ENCODE results near the gene ITGBL1.

DNA sequence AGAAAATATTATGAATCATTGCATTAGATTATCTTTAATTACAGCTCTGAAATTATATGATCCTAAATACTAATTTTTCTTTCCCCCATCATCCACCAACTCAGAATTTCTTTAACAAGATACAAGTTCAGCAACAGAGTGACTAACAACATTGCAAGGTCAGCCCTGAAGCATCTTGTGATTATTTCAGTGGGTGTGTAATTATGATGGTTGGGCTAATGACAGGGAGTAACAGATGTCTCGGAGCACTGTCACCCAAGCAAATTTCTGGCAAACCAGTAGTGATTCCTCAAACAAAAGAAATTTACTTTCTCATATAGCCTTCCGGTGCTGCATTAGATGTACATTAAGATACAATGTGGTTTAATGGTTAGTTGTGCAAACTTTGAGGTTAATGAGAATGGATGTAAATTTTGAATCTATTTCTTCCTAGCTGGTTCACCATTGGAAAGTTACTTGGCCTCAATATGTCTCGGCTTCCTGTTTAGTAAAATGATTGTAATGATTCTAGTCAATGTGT, 238.9 kb downstream of the ITGBL1 start:
- TF ChIP-seq, protein P1, sequence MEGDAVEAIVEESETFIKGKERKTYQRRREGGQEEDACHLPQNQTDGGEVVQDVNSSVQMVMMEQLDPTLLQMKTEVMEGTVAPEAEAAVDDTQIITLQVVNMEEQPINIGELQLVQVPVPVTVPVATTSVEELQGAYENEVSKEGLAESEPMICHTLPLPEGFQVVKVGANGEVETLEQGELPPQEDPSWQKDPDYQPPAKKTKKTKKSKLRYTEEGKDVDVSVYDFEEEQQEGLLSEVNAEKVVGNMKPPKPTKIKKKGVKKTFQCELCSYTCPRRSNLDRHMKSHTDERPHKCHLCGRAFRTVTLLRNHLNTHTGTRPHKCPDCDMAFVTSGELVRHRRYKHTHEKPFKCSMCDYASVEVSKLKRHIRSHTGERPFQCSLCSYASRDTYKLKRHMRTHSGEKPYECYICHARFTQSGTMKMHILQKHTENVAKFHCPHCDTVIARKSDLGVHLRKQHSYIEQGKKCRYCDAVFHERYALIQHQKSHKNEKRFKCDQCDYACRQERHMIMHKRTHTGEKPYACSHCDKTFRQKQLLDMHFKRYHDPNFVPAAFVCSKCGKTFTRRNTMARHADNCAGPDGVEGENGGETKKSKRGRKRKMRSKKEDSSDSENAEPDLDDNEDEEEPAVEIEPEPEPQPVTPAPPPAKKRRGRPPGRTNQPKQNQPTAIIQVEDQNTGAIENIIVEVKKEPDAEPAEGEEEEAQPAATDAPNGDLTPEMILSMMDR (IDR thresholded peaks at IDR 0.05), result no peak
- TF ChIP-seq, protein P2, sequence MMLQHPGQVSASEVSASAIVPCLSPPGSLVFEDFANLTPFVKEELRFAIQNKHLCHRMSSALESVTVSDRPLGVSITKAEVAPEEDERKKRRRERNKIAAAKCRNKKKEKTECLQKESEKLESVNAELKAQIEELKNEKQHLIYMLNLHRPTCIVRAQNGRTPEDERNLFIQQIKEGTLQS (CRISPR knock-in tag; conservative IDR thresholded peaks at IDR 0.05), result no peak
- no peak for TF ChIP-seq ELF4 (CRISPR knock-in tag; IDR thresholded peaks at IDR 0.05; ENCODE audit: low read depth)
- TF ChIP-seq, protein P3, sequence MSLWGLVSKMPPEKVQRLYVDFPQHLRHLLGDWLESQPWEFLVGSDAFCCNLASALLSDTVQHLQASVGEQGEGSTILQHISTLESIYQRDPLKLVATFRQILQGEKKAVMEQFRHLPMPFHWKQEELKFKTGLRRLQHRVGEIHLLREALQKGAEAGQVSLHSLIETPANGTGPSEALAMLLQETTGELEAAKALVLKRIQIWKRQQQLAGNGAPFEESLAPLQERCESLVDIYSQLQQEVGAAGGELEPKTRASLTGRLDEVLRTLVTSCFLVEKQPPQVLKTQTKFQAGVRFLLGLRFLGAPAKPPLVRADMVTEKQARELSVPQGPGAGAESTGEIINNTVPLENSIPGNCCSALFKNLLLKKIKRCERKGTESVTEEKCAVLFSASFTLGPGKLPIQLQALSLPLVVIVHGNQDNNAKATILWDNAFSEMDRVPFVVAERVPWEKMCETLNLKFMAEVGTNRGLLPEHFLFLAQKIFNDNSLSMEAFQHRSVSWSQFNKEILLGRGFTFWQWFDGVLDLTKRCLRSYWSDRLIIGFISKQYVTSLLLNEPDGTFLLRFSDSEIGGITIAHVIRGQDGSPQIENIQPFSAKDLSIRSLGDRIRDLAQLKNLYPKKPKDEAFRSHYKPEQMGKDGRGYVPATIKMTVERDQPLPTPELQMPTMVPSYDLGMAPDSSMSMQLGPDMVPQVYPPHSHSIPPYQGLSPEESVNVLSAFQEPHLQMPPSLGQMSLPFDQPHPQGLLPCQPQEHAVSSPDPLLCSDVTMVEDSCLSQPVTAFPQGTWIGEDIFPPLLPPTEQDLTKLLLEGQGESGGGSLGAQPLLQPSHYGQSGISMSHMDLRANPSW (CRISPR knock-in tag; conservative IDR thresholded peaks at IDR 0.05; ENCODE audit: low read depth), result no peak
